Endodermal cell (in vitro differentiated cells): ENCODE measurements around the gene MTMR2. TPM values are rescaled to one million over a fixed set of nuclear protein-coding genes. Genes with fewer than 3 reads are reported as not detected.

Experiments used
- DNase-seq: peaks from one replicate; pipeline ENCODE4 v3.0.0-alpha.2; 2017
- H3K27ac ChIP-seq: 2 replicates; pipeline ENCODE4 v1.5.1; 2013; ENCODE audit warnings: mild to moderate bottlenecking, low read depth, low read length, moderate library complexity
- H3K27me3 ChIP-seq: 2 replicates; pipeline ENCODE4 v1.6.1; 2013; ENCODE audit warnings: mild to moderate bottlenecking, low read length, moderate library complexity; ENCODE audit not compliant: insufficient read depth, control insufficient read depth, poor library complexity, severe bottlenecking
- H3K36me3 ChIP-seq: 2 replicates; pipeline ENCODE4 v1.7.0; 2013; ENCODE audit warnings: mild to moderate bottlenecking, low read length, moderate library complexity; ENCODE audit not compliant: control insufficient read depth, insufficient read depth
- H3K4me1 ChIP-seq: one replicate; pipeline ENCODE4 v1.7.0; 2013; ENCODE audit warnings: low read length; ENCODE audit not compliant: control insufficient read depth, insufficient read depth
- H3K4me3 ChIP-seq: 2 replicates; pipeline ENCODE4 v1.5.1; 2013; ENCODE audit warnings: mild to moderate bottlenecking, low read length, moderate library complexity
- H3K9ac ChIP-seq: 2 replicates; pipeline ENCODE4 v1.6.1; 2013; ENCODE audit warnings: mild to moderate bottlenecking, low read length, moderate library complexity; ENCODE audit not compliant: poor library complexity, severe bottlenecking; ENCODE audit errors: extremely low read depth
- H3K9me3 ChIP-seq: 2 replicates; pipeline ENCODE4 v1.6.1; 2013; ENCODE audit warnings: mild to moderate bottlenecking, low read length, moderate library complexity; ENCODE audit not compliant: control insufficient read depth
- H3K27ac Mint-ChIP-seq: 2 replicates; pipeline ENCODE4 v1.8.0; 2020; ENCODE audit warnings: mixed read lengths
- H3K27me3 Mint-ChIP-seq: 2 replicates; pipeline ENCODE4 v1.8.0; 2021; ENCODE audit warnings: mild to moderate bottlenecking, mixed read lengths; ENCODE audit not compliant: insufficient read depth
- H3K36me3 Mint-ChIP-seq: 2 replicates; pipeline ENCODE4 v1.8.0; 2020; ENCODE audit warnings: low read depth, mixed read lengths
- H3K4me1 Mint-ChIP-seq: 2 replicates; pipeline ENCODE4 v1.8.0; 2020; ENCODE audit warnings: mixed read lengths
- H3K4me3 Mint-ChIP-seq: 2 replicates; pipeline ENCODE4 v1.8.0; 2020; ENCODE audit warnings: mild to moderate bottlenecking, moderate library complexity, mixed read lengths
- H3K9me3 Mint-ChIP-seq: 2 replicates; pipeline ENCODE4 v1.8.0; 2020; ENCODE audit warnings: mild to moderate bottlenecking, mixed read lengths
- WGBS, 2 experiments: methylation state at CpG; one replicate each; pipeline versions ENCODE4 v1.1.5 to v1.1.7; 2013; ENCODE audit warnings: missing lambda C conversion rate in 2 of 2, mixed read lengths in 1 of 2; ENCODE audit not compliant: insufficient coverage in 1 of 2, insufficient read length in 1 of 2; 5-methylcytosine and 5-hydroxymethylcytosine counted together
- total RNA-seq, 2 donors: library from RNA; stranded (reverse); fragmentation: NEBNext Ultra II Directional in 1 of 2; extraction: Animal tissue kit (Norgen Biotek cat#: 25700) in 1 of 2; gene quantifications; 2 replicates in 1 of 2; 3 replicates in 1 of 2; pipeline ENCODE4 v1.2.1, GENCODE V29; 2021
- TF ChIP-seq, protein P1 (sequence below): fragments of 200-600 bp; sonication (generic); conservative IDR thresholded peaks from 2 replicates; pipeline ENCODE4 v1.5.0; 2021; ENCODE audit warnings: antibody characterized with exemption, mild to moderate bottlenecking

Gene MTMR2
- total RNA-seq, 2 donors from 2014 or later = 56.9 to 65.8 TPM

DNA sequence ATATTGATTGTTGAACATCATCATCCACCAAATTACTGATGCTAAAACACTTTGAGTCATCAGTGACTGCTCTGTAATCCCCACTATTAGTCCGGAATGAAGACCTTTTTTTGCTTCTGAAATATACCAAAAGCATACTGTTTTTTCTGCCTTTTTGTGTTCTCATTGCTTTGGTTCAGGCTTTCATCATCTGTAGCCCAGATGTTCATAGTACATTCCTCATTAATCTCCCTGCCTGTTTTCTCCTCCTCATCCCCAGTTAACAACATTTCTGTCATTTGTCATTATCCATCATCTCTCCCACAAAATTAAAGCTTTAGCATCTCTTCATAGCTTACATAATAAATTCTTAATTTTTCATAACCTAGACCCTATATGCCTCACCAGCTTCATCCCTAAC lies 124.4 kb downstream of the MTMR2 start:
- no peak overlapping the region for H3K9ac ChIP-seq
- no peak for DNase-seq
- no peaks in the 10 kb centered on the region for H3K9me3 Mint-ChIP-seq
- H3K36me3 ChIP-seq = peaks cover 59% of the 10 kb centered on the region
- peaks cover 38% of the 10 kb centered on the region for H3K36me3 Mint-ChIP-seq
- 93 to 95% methylated on average over 1 of the region's 1 CpG for WGBS, 2 experiments
- no peaks in the 10 kb centered on the region for H3K4me1 ChIP-seq
- no peak overlapping the region for H3K4me3 ChIP-seq
- H3K27me3 Mint-ChIP-seq = no peaks in the 10 kb centered on the region
- no peaks in the 10 kb centered on the region for H3K27me3 ChIP-seq
- no peak overlapping the region for H3K27ac ChIP-seq
- H3K4me3 Mint-ChIP-seq = no peak overlapping the region
- H3K9me3 ChIP-seq = peaks cover 4% of the 10 kb centered on the region
- H3K4me1 Mint-ChIP-seq = peaks cover 3% of the 10 kb centered on the region
- no peak overlapping the region for H3K27ac Mint-ChIP-seq
- TF ChIP-seq, protein P1, sequence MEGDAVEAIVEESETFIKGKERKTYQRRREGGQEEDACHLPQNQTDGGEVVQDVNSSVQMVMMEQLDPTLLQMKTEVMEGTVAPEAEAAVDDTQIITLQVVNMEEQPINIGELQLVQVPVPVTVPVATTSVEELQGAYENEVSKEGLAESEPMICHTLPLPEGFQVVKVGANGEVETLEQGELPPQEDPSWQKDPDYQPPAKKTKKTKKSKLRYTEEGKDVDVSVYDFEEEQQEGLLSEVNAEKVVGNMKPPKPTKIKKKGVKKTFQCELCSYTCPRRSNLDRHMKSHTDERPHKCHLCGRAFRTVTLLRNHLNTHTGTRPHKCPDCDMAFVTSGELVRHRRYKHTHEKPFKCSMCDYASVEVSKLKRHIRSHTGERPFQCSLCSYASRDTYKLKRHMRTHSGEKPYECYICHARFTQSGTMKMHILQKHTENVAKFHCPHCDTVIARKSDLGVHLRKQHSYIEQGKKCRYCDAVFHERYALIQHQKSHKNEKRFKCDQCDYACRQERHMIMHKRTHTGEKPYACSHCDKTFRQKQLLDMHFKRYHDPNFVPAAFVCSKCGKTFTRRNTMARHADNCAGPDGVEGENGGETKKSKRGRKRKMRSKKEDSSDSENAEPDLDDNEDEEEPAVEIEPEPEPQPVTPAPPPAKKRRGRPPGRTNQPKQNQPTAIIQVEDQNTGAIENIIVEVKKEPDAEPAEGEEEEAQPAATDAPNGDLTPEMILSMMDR = no peak

DNA sequence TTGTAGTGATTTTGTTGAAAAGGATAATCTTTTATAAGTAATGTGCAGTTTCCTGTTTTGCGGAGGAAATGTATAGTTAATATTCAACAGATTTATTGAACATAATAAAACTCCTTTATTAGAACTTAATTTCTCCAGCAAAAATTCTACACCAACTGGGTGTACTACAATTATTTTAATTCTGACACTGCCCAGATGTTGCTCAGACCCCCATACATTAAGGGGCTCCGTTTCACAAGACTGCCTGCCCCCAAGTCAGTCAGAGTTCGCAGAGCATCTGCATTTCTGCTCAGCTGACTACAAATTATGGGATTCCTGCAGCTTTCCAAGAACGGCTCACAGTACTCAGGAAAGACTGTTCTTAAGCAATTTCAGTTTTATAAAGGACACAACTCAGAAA lies 127.4 kb downstream of the MTMR2 start:
- no peaks in the 10 kb centered on the region for H3K9me3 Mint-ChIP-seq
- H3K36me3 Mint-ChIP-seq = peaks cover 16% of the 10 kb centered on the region
- peaks cover 21% of the 10 kb centered on the region for H3K4me1 Mint-ChIP-seq
- no peaks in the 10 kb centered on the region for H3K27me3 ChIP-seq
- no peak overlapping the region for H3K9ac ChIP-seq
- H3K36me3 ChIP-seq = peaks cover 33% of the 10 kb centered on the region
- H3K4me1 ChIP-seq = no peaks in the 10 kb centered on the region
- H3K27ac Mint-ChIP-seq = no peak overlapping the region
- H3K9me3 ChIP-seq = no peaks in the 10 kb centered on the region
- WGBS, 2 experiments = 93 to 97% methylated on average over 3 of the region's 4 CpGs
- no peak for DNase-seq
- no peak overlapping the region for H3K4me3 ChIP-seq
- H3K27me3 Mint-ChIP-seq = no peaks in the 10 kb centered on the region
- H3K4me3 Mint-ChIP-seq = no peak overlapping the region
- TF ChIP-seq, protein P1 = no peak
- no peak overlapping the region for H3K27ac ChIP-seq

DNA sequence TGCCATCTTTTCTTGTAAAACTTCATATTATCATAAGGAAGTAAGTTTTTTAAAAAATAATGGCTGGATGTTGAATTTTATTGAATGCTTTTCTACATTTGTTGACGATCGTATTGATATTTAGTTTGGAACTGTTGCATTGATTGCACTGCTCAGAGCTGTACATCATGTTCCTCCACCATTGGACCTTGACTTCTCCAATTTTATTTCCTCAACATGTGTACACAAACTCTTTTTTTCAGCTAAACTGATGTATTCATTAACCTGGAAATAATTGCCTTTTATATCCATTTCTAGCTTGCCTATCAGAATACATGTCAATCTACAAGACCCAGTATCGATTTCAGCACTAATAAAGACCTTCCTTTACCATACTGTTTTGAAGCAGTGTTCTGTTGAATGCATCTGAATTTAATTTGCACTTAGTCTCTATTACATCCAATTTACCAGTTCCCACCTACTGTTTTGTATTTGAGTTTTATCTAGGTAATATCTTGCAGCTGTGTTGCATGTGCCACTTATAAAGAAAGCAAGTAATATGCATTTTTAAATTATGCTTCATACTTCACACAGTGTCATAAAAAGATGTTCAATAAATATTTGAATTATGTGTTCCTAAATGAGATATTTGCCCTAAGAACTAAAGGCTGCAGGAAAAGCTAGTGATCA lies 128.1 kb downstream of the MTMR2 start:
- TF ChIP-seq, protein P1 = no peak
- H3K9me3 ChIP-seq = no peaks in the 10 kb centered on the region
- WGBS, 2 experiments = 97 to 100% methylated on average over 2 to 3 of the region's 3 CpGs
- H3K36me3 ChIP-seq = peaks cover 26% of the 10 kb centered on the region
- Mint-ChIP-seq H3K4me3 (no peak overlapping the region), H3K27me3 (no peaks in the 10 kb centered on the region), H3K27ac (no peak overlapping the region), H3K36me3 (peaks cover 11% of the 10 kb centered on the region), H3K9me3 (no peaks in the 10 kb centered on the region), H3K4me1 (peaks cover 23% of the 10 kb centered on the region)
- no peaks in the 10 kb centered on the region for H3K4me1 ChIP-seq
- no peak for DNase-seq
- no peaks in the 10 kb centered on the region for H3K27me3 ChIP-seq
- H3K9ac ChIP-seq = no peak overlapping the region
- no peak overlapping the region for H3K4me3 ChIP-seq
- no peak overlapping the region for H3K27ac ChIP-seq
